Loucy (cell line): ENCODE measurements around the gene SH3BP4.

Experiments
- H2AFZ ChIP-seq: fragments of 200-600 bp; sonication (generic); 2 replicates; pipeline ENCODE4 v1.6.0; 2016; ENCODE audit warnings: antibody characterized with exemption, mild to moderate bottlenecking, low read length, moderate library complexity
- H3F3A ChIP-seq: fragments of 200-600 bp; 2 replicates; pipeline ENCODE4 v1.6.0; 2016; ENCODE audit warnings: antibody characterized with exemption, low read depth, mild to moderate bottlenecking
- H3K27me3 ChIP-seq: fragments of 200-600 bp; sonication (generic); 2 replicates; pipeline ENCODE4 v1.6.1; 2014; ENCODE audit warnings: low read length, mild to moderate bottlenecking; ENCODE audit not compliant: insufficient read depth, poor library complexity, severe bottlenecking
- H3K36me3 ChIP-seq: fragments of 200-600 bp; sonication (generic); 2 replicates; pipeline ENCODE4 v1.6.1; 2016; ENCODE audit warnings: low read length; ENCODE audit not compliant: insufficient read depth
- H3K4me1 ChIP-seq: fragments of 200-600 bp; sonication (generic); 2 replicates; pipeline ENCODE4 v1.5.1; 2014; ENCODE audit warnings: low read length, mild to moderate bottlenecking; ENCODE audit not compliant: insufficient read depth, poor library complexity, severe bottlenecking
- H3K4me2 ChIP-seq: fragments of 200-600 bp; sonication (generic); 2 replicates; pipeline ENCODE4 v1.6.0; 2014; ENCODE audit warnings: antibody characterized with exemption, low read length, low read depth, mild to moderate bottlenecking; ENCODE audit not compliant: poor library complexity, severe bottlenecking
- H3K4me3 ChIP-seq: fragments of 200-600 bp; sonication (generic); 2 replicates; pipeline ENCODE4 v1.5.1; 2014; ENCODE audit warnings: low read length, mild to moderate bottlenecking, mixed read lengths; ENCODE audit not compliant: poor library complexity, severe bottlenecking
- H3K79me2 ChIP-seq: fragments of 200-600 bp; sonication (generic); 2 replicates; pipeline ENCODE4 v1.6.1; 2014; ENCODE audit warnings: low read length; ENCODE audit not compliant: insufficient read depth
- H3K9ac ChIP-seq: fragments of 200-600 bp; sonication (generic); 2 replicates; pipeline ENCODE4 v1.6.0; 2014; ENCODE audit warnings: mild to moderate bottlenecking, low read depth, low read length, moderate library complexity; ENCODE audit not compliant: poor library complexity, severe bottlenecking
- H3K9me2 ChIP-seq: fragments of 200-600 bp; sonication (generic); replicated peaks from 2 replicates; pipeline ENCODE4 v1.6.1; 2016; ENCODE audit warnings: low read depth, low read length, mixed read lengths
- H3K9me3 ChIP-seq: fragments of 200-600 bp; sonication (generic); 2 replicates; pipeline ENCODE4 v1.6.1; 2014; ENCODE audit warnings: mild to moderate bottlenecking, antibody characterized with exemption, low read length, low read depth; ENCODE audit not compliant: insufficient read depth
- H4K20me1 ChIP-seq: fragments of 200-600 bp; sonication (generic); 2 replicates; pipeline ENCODE4 v1.6.0; 2014; ENCODE audit warnings: antibody characterized with exemption, low read length, mild to moderate bottlenecking; ENCODE audit not compliant: insufficient read depth, poor library complexity, severe bottlenecking
- EZH2phosphoT487 ChIP-seq: fragments of 200-600 bp; IDR thresholded peaks from 2 replicates; pipeline ENCODE4 v1.6.1; 2018; ENCODE audit warnings: antibody characterized with exemption, mild to moderate bottlenecking, moderate library complexity, borderline replicate concordance
- TF ChIP-seq, protein P1 (sequence below): fragments of 200-600 bp; sonication (generic); conservative IDR thresholded peaks from 2 replicates; pipeline ENCODE4 v1.5.1; 2014; ENCODE audit warnings: mild to moderate bottlenecking, antibody characterized with exemption, low read length

The SH3BP4 gene

DNA sequence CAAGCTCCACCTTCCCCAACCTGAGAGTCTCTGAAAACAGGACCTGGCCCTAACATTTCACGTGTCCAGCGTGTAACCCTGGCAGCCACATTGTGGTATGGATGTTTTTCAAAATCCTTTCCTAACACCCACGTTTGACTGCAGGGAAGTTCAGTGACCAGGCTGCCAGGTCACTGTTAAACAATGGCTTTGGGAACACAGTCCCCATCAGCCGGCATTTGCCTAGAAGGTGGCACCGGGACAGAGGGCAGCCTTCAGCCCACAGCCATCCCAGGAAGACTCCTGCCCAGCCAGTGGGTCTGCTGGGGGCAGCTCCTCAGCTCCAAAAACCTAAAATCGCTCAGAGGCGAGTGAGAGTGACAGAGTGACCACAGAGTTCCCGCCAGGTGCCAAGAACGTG, 140.2 kb downstream of the SH3BP4 start:
- Histone ChIP-seq H3F3A (no peaks in the 10 kb centered on the region), H3K9me2 (no peaks in the 10 kb centered on the region), H3K9me3 (no peaks in the 10 kb centered on the region), H3K36me3 (no peaks in the 10 kb centered on the region), H3K4me1 (no peaks in the 10 kb centered on the region), H3K79me2 (no peaks in the 10 kb centered on the region), H3K4me2 (no peak overlapping the region), H3K9ac (no peak overlapping the region), H4K20me1 (no peaks in the 10 kb centered on the region), H3K4me3 (no peak overlapping the region), H3K27me3 (no peaks in the 10 kb centered on the region), H2AFZ (no peak overlapping the region)
- TF ChIP-seq EZH2phosphoT487 = no peak
- TF ChIP-seq, protein P1, sequence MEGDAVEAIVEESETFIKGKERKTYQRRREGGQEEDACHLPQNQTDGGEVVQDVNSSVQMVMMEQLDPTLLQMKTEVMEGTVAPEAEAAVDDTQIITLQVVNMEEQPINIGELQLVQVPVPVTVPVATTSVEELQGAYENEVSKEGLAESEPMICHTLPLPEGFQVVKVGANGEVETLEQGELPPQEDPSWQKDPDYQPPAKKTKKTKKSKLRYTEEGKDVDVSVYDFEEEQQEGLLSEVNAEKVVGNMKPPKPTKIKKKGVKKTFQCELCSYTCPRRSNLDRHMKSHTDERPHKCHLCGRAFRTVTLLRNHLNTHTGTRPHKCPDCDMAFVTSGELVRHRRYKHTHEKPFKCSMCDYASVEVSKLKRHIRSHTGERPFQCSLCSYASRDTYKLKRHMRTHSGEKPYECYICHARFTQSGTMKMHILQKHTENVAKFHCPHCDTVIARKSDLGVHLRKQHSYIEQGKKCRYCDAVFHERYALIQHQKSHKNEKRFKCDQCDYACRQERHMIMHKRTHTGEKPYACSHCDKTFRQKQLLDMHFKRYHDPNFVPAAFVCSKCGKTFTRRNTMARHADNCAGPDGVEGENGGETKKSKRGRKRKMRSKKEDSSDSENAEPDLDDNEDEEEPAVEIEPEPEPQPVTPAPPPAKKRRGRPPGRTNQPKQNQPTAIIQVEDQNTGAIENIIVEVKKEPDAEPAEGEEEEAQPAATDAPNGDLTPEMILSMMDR = no peak

DNA sequence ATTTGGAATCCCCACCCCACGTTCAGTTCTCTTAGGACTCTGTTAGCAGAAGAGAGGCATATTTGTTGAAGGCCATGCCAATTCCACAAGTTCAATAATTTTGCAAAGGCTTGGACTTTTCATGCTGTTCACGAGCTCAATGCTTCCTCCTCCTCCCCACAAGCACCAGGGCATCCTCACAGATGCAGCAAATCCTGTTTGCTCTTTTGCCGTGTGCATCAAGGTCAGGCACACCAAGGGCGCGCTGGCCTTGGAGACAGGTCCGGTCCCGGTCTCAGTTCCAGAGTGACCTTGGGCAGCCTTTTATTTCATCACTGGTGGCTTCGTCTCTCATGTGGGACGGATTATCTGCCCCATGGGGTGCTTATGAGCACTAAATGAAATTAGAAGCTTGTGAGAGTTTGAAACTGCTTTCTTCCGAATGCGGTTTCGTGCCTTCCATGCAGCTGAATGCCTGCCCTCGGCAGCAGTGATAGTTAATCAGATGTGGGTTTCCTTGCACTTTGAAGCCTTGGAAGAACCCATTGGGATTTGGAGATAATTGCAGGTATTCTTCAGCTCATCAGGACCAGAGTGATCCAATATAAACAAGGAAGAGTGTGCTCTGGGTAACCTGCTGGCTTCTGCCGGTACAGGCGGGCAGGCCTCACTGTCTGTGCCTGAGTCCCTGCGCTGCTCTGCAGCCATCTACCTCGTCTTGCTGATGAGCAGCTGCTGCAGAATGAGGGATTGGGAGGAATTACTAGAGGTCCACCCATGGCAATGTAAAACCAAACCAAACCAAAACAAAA, 140.8 kb downstream of the SH3BP4 start:
- H3K4me3 ChIP-seq = no peak overlapping the region
- H3K4me2 ChIP-seq = no peak overlapping the region
- no peaks in the 10 kb centered on the region for H3K36me3 ChIP-seq
- H3K9me3 ChIP-seq = no peaks in the 10 kb centered on the region
- no peaks in the 10 kb centered on the region for H4K20me1 ChIP-seq
- H3K9me2 ChIP-seq = no peaks in the 10 kb centered on the region
- no peak overlapping the region for H3K9ac ChIP-seq
- H2AFZ ChIP-seq = no peak overlapping the region
- TF ChIP-seq, protein P1 = no peak
- TF ChIP-seq EZH2phosphoT487 = no peak
- H3K27me3 ChIP-seq = no peaks in the 10 kb centered on the region
- H3F3A ChIP-seq = no peaks in the 10 kb centered on the region
- no peaks in the 10 kb centered on the region for H3K79me2 ChIP-seq
- no peaks in the 10 kb centered on the region for H3K4me1 ChIP-seq

DNA sequence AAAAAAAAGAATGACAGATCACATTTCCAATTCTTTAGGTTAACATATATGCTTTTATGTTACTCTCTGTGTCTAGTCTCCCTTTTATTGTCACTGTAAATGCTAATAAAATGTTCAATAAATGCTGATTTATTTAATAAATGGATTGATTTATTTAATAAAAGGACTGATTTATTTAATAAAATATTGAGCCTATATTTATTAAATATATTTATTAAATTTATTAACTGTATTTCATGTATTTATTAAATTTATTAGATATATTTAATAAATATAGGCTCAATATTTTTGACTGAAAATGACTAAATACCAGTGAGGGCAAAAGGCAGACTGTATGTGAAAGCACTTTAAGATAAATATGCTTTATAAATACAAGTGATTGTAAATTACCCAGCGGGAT, 142.6 kb downstream of the SH3BP4 start:
- Histone ChIP-seq H3K27me3 (no peaks in the 10 kb centered on the region), H3K4me2 (no peak overlapping the region), H3K79me2 (no peaks in the 10 kb centered on the region), H3K9me2 (no peaks in the 10 kb centered on the region), H3K4me3 (no peak overlapping the region), H3K9ac (no peak overlapping the region), H3F3A (no peaks in the 10 kb centered on the region), H3K4me1 (no peaks in the 10 kb centered on the region), H2AFZ (no peak overlapping the region), H4K20me1 (no peaks in the 10 kb centered on the region), H3K9me3 (no peaks in the 10 kb centered on the region), H3K36me3 (no peaks in the 10 kb centered on the region)
- TF ChIP-seq, protein P1 = no peak
- no peak for TF ChIP-seq EZH2phosphoT487
